Activated naive CD4-positive, alpha-beta T cell treated with anti-CD3 and anti-CD28 coated beads for 36 hours (primary cell): ENCODE results near the gene DNTT. TPM values are rescaled to one million over a fixed set of nuclear protein-coding genes. Genes with fewer than 3 reads are reported as not detected.

Source experiments
- CTCF ChIA-PET: fragments of 350-600 bp; sonication (Branson Sonifier 250); formaldehyde crosslinking; loops from one replicate; lab custom pipeline; 2021; ENCODE audit warnings: antibody characterized with exemption; lab: Charles Lee
- DNase-seq: peaks from one replicate; pipeline ENCODE4 v3.0.0-alpha.2; 2020
- H3K27ac Mint-ChIP-seq: one replicate; pipeline ENCODE4 v1.8.0; 2021; ENCODE audit warnings: mild to moderate bottlenecking, mixed read lengths
- H3K27me3 Mint-ChIP-seq: one replicate; pipeline ENCODE4 v1.8.0; 2021; ENCODE audit warnings: low read depth, mixed read lengths
- H3K36me3 Mint-ChIP-seq: one replicate; pipeline ENCODE4 v1.8.0; 2021; ENCODE audit warnings: low read depth, mixed read lengths
- H3K4me1 Mint-ChIP-seq: one replicate; pipeline ENCODE4 v1.8.0; 2021; ENCODE audit warnings: low read depth, mixed read lengths
- H3K4me3 Mint-ChIP-seq: one replicate; pipeline ENCODE4 v1.8.0; 2021; ENCODE audit warnings: mild to moderate bottlenecking, moderate library complexity, mixed read lengths
- H3K9me3 Mint-ChIP-seq: one replicate; pipeline ENCODE4 v1.8.0; 2021; ENCODE audit warnings: mixed read lengths
- intact Hi-C: fragments of 100-400 bp; cut with micrococcal nuclease; formaldehyde crosslinking; loops from one replicate; pipeline ENCODE4 v1.15.1; 2023
- total RNA-seq, 2 experiments: library from RNA; stranded (reverse); gene quantifications; one replicate each; pipeline ENCODE4 v1.2.3, GENCODE V29; 2021

DNTT gene
- total RNA-seq, 2 experiments from 2014 or later: 0.10 TPM; not detected in 1

DNA sequence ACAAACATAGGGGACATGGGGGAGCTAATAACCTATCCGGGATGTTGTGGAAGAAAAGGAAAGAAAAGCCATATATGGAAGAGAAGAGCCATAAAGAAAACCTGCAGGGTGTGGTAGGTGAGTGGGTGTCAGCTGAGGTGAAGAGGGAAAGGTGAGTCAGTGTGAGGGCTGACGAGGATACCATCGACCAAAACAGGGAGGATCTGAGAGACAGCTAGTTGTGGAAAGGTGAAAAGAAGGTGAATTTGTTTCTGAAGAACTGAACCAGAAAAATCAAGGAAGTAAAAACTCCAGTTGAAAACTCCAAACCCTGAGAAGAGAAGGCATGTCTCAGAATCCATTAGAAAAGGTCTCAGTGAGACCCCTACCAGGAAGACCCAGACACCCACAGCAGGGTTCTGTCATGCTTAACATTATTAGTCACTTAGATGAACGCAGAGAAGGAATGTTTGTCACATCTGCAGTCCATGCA is 37.0 kb upstream of the DNTT start:
- intact Hi-C loops: no loop called here
- H3K4me3 Mint-ChIP-seq: no peak overlapping the region
- no peaks in the 10 kb centered on the region for H3K36me3 Mint-ChIP-seq
- H3K9me3 Mint-ChIP-seq: no peaks in the 10 kb centered on the region
- no peak for DNase-seq
- H3K4me1 Mint-ChIP-seq: no peaks in the 10 kb centered on the region
- CTCF ChIA-PET: interaction anchor here (0.7 to 1.7 kb wide), 2 partner anchors 38 to 361 kb away, joined by 3 to 10 read pairs; no protein-coding TSS in a partner anchor
- H3K27ac Mint-ChIP-seq: no peak overlapping the region
- H3K27me3 Mint-ChIP-seq: peaks cover 6% of the 10 kb centered on the region

DNA sequence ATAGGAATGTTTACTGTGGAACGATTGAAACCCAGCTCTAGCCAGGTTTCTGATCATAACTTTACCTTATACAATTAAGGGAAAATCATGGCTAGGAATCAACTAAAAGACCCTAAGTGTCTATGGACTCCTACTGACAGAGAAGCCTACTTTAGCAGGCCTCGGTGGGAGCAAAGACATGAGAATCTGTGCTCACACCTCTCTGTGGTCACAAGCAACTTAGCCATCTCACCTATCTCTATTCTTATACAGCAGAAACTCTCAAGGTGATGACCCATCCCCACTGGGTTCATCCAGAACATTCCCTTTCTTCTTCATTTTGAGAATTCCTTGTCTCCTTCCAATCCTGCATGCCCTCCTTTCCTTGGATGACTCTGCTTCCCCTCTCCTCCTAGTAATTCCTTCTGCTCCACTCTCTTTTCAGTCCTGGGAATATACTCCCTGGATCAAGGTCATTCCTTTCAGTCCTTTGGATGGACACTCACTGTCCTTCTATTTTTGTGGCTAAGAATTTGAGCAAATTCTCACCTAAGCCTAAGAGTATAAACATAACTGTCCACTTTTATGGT is 35.8 kb upstream of the DNTT start:
- Mint-ChIP-seq H3K27me3 (peaks cover 6% of the 10 kb centered on the region), H3K9me3 (no peaks in the 10 kb centered on the region), H3K27ac (no peak overlapping the region), H3K4me1 (no peaks in the 10 kb centered on the region), H3K4me3 (no peak overlapping the region), H3K36me3 (no peaks in the 10 kb centered on the region)
- DNase-seq: no peak
- CTCF ChIA-PET: interaction anchor here (1.7 kb wide), 1 partner anchor 39 kb away, joined by 10 read pairs; no protein-coding TSS in a partner anchor
- intact Hi-C loops: no loop called here

DNA sequence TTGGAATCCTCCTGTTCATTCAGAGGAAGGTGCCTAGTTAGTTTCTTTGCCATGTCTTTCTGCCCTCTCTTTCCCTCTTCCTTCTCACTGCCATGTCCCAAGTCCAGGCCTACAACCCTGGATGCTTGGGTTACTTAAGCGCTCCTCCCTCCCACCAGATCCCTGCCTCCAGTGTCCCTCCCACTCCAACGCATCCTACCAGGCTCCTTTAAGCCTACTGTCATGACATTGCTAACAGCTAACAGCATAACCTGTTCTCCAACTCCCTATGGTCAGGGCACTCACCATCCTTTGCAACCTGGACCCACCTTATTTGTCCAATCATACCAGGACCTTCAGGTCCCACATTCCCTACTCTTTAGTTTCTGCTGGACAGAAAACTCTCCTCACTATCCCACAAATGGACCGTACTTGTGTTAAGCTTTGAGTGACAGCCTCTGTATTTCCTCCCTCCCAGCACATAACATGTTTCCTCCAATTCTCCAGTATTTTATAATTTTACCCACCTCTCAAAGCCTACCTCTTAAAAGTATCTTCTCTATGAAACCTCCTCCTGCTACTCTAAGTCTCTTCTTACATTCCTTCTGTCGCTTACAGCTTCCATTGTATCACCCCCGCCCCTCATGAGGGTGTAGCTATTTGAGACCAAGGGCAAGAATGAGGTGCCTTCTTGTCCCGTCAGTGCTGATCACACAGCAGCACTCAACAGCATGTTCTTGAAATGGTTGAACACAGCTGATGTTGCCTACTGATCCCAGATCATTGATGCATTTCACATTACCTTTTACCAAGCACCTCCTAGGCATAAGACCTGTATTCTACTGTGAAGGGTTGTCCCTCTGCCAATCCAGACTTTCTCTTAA is 34.6 kb upstream of the DNTT start:
- H3K4me3 Mint-ChIP-seq: no peak overlapping the region
- no peaks in the 10 kb centered on the region for H3K9me3 Mint-ChIP-seq
- DNase-seq: no peak
- no peaks in the 10 kb centered on the region for H3K36me3 Mint-ChIP-seq
- H3K27me3 Mint-ChIP-seq: peaks cover 6% of the 10 kb centered on the region
- CTCF ChIA-PET: no interaction called here
- intact Hi-C loops: no loop called here
- H3K4me1 Mint-ChIP-seq: no peaks in the 10 kb centered on the region
- no peak overlapping the region for H3K27ac Mint-ChIP-seq

DNA sequence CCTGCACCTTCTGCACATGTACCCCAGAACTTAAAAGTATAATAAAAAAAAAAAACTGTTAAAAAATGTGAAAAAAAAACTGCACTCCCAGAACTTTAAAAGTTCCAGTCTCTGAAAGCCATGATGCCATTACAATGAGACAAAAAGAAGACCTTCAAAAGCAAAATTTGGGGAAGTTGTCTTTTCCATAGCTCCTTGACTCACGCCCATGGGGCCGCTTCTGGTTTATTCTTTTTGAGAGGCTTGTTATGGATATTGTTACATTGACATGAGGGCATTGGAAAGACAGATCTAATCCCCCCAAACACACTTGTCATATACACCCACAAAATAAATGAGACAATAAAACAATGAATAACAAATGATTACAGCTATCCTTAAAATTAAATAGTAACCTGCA is 33.7 kb upstream of the DNTT start:
- Mint-ChIP-seq H3K27ac (no peak overlapping the region), H3K27me3 (peaks cover 4% of the 10 kb centered on the region), H3K4me3 (no peak overlapping the region), H3K4me1 (no peaks in the 10 kb centered on the region), H3K9me3 (no peaks in the 10 kb centered on the region), H3K36me3 (no peaks in the 10 kb centered on the region)
- intact Hi-C loops: no loop called here
- DNase-seq: no peak
- CTCF ChIA-PET: no interaction called here

DNA sequence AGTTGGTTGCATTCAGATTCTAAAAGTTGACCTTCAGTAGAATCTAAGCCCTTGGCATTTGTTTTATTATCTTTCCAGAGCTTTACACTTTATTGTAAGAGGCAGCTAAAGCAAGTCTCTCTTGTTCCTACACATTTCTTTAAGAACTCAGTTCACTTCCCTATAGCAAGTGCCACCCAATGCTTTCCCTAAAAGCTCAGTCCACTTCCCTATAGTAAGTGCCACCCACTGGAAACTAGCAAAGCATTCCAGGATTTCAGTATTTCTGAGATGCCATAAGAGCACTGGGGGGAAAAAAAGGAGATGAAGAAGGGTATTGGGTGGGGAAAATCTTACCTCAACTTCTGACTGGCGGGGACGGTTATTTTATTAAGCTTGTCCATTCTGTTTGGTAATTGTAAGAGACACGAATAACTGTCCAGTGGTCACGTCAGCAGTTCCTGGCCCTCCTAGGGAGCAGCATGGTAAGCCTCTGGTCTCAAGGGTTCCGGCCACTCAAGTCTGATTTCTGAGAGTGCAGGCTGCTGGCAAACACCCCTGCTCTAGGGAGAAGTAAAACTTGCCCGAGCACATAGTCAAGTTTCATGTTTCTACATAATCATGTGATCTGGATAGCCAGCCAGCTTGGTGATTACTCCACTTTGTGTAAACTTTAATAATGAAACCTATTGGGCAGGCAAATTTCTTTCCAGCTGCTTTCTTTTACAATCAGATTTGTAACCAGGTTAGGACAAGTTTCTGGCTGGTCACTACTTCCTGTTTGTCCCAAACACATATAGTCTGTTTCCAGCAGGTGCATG is 33.0 kb upstream of the DNTT start, which contains the start of gene BLNK:
TSS of gene BLNK (minus strand) at position 554 of the 800 bp plus-strand sequence. CDS start at position 383, 171 bp downstream.
- no peaks in the 10 kb centered on the region for H3K36me3 Mint-ChIP-seq
- no peak for DNase-seq
- no peaks in the 10 kb centered on the region for H3K9me3 Mint-ChIP-seq
- H3K4me1 Mint-ChIP-seq: no peaks in the 10 kb centered on the region
- H3K27ac Mint-ChIP-seq: no peak within 1 kb of the TSS
- H3K4me3 Mint-ChIP-seq: no peak within 1 kb of the TSS
- CTCF ChIA-PET: interaction anchor here (1.1 kb wide), 1 partner anchor 42 kb away, joined by 3 read pairs; no protein-coding TSS in a partner anchor
- peaks cover 2% of the 10 kb centered on the region for H3K27me3 Mint-ChIP-seq
- intact Hi-C loops: no loop called here

DNA sequence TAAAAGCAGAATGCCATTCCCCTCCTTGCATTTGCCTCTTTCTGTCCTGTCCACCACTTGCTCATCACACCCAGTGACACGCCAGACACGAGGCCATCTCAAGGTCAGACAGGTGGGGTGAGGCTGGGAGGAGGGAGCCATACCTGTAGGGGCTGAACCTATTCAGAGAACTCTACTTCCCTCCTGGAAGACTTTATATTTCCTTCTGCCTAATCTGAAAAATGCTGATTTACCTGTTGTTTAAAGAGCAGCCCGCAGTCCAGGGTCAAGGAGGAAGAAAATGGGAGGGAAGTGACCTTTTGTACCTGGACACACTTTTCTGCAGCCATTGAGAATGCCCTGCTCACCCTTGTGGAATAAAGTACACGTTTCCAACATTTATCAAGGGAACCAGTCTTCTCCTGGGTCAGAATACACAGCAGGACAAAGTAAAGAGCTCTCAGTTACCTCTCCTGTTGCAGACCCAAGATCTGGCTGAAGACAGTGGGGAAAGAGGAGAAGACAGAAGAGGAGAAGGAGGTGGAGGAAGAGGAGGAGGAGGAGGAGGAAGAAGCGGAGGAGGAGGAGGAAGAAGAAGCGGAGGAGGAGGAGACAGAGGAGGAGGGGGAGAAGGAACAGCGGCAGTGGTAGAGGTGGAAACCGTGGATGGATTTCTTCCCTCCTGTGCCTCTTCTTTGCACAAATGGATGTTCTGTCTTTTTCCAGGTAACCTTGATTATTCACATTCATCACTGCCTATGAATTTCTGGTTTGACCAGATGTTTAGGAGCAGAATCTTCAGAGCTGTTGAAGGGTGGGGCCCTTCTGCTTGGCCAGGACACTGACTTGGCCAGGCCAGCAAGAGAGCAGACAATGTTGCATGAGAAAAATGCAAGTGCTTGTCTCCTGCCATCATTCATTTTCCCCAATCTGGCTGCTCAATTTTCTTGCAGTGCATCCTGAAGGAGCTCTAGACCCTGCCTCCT is 31.6 kb upstream of the DNTT start:
- Mint-ChIP-seq H3K27me3 (peaks cover 2% of the 10 kb centered on the region), H3K27ac (no peak overlapping the region), H3K36me3 (no peaks in the 10 kb centered on the region), H3K4me1 (no peaks in the 10 kb centered on the region), H3K4me3 (no peak overlapping the region), H3K9me3 (no peaks in the 10 kb centered on the region)
- intact Hi-C loops: no loop called here
- CTCF ChIA-PET: interaction anchor here (1.1 kb wide), 1 partner anchor 43 kb away, joined by 3 read pairs; no protein-coding TSS in a partner anchor
- no peak for DNase-seq

DNA sequence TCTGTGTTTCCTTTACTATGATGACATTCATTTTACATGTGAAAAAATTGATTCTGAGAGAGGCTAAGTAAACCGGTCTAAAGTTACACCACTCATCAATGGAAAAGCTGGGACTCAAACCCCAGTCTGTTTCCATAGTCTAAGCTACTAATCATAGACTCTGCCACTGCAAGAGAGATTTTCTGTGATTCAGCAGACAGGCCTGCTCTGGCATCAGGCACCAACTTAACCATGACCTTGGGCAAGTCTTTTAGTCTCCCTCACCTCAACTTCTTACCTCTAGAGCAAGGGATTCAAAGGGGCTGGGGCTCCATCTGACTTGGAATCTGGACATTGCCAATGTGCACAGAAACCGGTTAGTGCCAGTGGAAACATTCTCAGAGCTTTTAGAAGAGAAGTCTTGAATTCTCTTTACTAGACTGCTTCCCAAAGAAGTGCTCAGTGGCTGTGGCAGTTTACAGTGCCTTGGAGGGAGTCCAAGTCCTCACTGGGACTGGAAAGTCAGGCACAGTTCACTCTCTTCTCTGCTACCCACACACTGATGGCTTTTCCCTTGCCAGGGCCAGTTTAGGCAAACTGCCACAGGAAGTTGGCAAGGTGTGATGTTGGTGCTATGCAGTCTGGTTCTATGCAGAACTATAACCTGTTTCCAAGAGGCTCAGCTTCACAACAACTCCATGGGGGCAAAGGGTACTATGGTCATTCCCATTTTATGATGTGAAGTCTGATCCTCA is 28.4 kb upstream of the DNTT start:
- CTCF ChIA-PET: no interaction called here

DNA sequence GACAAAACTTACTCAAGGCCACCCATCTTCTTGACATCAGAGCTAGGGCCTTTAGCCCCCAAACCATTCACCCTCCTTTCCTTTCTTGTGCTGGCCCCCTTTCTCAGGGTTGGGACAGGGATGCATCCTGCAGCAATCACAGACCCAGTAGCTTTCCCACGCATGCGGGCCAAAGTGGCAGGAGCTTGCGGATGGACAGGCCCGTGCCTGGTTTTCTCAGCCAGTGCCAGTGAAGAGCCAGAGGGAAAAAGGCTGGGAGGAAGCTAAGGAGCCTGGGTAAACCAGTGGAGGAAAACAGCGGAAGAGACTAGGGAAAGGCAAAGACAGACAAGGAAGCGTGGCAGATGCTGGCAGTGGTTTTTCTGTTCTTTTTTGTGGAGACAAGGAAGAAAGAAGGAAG is 27.8 kb upstream of the DNTT start:
- no peaks in the 10 kb centered on the region for H3K4me1 Mint-ChIP-seq
- no peak overlapping the region for H3K4me3 Mint-ChIP-seq
- H3K9me3 Mint-ChIP-seq: no peaks in the 10 kb centered on the region
- intact Hi-C loops: no loop called here
- CTCF ChIA-PET: no interaction called here
- no peaks in the 10 kb centered on the region for H3K36me3 Mint-ChIP-seq
- DNase-seq: no peak
- no peak overlapping the region for H3K27ac Mint-ChIP-seq
- H3K27me3 Mint-ChIP-seq: peaks cover 2% of the 10 kb centered on the region

More for the DNA sequence above, 28.4 kb upstream of the DNTT start:
- intact Hi-C loops: no loop called here
- Mint-ChIP-seq H3K4me3 (no peak overlapping the region), H3K9me3 (no peaks in the 10 kb centered on the region), H3K36me3 (no peaks in the 10 kb centered on the region), H3K27me3 (peaks cover 2% of the 10 kb centered on the region), H3K4me1 (no peaks in the 10 kb centered on the region), H3K27ac (no peak overlapping the region)
- no peak for DNase-seq

DNA sequence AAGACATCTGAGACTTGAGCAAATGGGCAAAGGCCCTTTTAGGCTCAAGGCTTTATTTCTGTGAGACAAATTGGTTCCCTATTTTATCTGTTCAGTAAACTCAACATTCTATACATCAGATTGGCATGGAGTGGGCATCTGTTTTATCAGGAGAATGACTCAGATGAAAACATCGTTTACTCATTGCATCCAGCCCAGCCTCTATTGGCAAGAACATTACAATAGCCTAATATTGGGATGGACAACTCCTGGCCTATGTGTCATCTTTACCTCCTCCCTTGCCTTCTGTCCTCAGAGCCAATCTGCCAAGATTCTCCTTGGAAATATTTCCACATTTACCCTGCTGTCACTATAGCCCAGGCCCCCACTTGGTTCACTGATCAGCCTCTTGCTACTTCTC is 27.4 kb upstream of the DNTT start:
- CTCF ChIA-PET: no interaction called here

DNA sequence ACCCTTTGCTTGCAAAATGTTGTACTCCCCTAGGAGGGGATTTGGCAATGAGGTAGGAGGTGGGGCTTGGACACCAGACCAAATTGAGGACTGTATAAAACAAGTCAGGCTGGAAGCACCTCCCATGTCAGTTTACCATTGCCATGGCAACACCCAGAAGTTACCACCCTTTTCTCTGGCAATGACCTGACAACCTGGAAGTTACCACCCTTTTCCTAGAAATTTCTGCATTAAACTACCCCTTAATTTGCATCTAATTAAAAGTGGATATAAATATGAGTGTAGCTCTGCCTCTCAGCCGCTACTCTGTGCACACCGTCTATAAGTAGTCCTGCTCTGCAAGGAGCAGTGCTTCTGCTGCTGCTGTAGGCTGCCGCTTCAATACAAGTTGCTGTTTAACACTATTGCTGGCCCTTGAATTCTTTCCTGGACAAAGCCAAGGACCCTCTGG is 25.0 kb upstream of the DNTT start:
- intact Hi-C loops: no loop called here
- no peaks in the 10 kb centered on the region for H3K9me3 Mint-ChIP-seq
- no peak overlapping the region for H3K4me3 Mint-ChIP-seq
- peaks cover 2% of the 10 kb centered on the region for H3K27me3 Mint-ChIP-seq
- no peak for DNase-seq
- no peak overlapping the region for H3K27ac Mint-ChIP-seq
- H3K36me3 Mint-ChIP-seq: no peaks in the 10 kb centered on the region
- CTCF ChIA-PET: no interaction called here
- no peaks in the 10 kb centered on the region for H3K4me1 Mint-ChIP-seq

More for the DNA sequence above, 27.4 kb upstream of the DNTT start:
- DNase-seq: no peak
- intact Hi-C loops: no loop called here
- Mint-ChIP-seq H3K36me3 (no peaks in the 10 kb centered on the region), H3K27me3 (peaks cover 2% of the 10 kb centered on the region), H3K27ac (no peak overlapping the region), H3K9me3 (no peaks in the 10 kb centered on the region), H3K4me3 (no peak overlapping the region), H3K4me1 (no peaks in the 10 kb centered on the region)

DNA sequence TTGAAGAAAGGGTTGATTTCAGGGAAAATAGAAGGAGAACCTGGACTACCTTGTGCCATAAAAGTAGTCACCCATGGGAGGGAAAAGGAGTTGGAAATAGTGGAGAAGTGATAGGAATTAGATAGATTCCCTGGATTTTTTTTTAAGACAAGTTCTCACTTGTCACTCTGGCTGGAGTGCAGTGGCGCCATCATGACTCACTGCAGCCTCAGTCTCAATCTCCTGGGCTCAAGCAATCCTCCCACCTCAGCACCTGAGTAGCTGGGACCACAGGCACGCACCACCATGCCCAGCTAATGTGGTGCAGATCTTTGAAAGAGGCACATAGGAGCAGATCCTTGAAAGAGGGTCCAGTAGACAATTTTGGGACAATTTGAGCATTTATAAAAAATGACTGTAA is 23.4 kb upstream of the DNTT start:
- Mint-ChIP-seq H3K9me3 (no peaks in the 10 kb centered on the region), H3K4me1 (no peaks in the 10 kb centered on the region), H3K4me3 (no peak overlapping the region), H3K27ac (no peak overlapping the region), H3K27me3 (peaks cover 2% of the 10 kb centered on the region), H3K36me3 (no peaks in the 10 kb centered on the region)
- intact Hi-C loops: no loop called here
- no peak for DNase-seq
- CTCF ChIA-PET: interaction anchor here (0.8 kb wide), 1 partner anchor 51 kb away, joined by 3 read pairs; no protein-coding TSS in a partner anchor
